ENCODE data around the gene TFF1.

TFF1 gene

GRCh38 chr21:42414066-42414465 is 47.7 kb upstream of the TFF1 start:
- no peak overlapping the region for H2AFZ ChIP-seq (ENCODE audit: low read length)
- no peaks in the 10 kb centered on the region for H3K9me3 ChIP-seq (ENCODE audit: low read length)
- no peak overlapping the region for H3K4me3 ChIP-seq (ENCODE audit: low read depth, low read length, poor library complexity, severe bottlenecking)
- H3K79me2 ChIP-seq (ENCODE audit: insufficient read depth, low read length), result no peaks in the 10 kb centered on the region
- no peaks in the 10 kb centered on the region for H4K20me1 ChIP-seq (ENCODE audit: insufficient read depth, low read length)
- H3K4me1 ChIP-seq (ENCODE audit: insufficient read depth, low read length, severe bottlenecking), result peaks cover 3% of the 10 kb centered on the region
- TF ChIP-seq CTCF (IDR thresholded peaks at IDR 0.05; ENCODE audit: low read length), result no peak
- no peak for TF ChIP-seq EZH2 (IDR thresholded peaks at IDR 0.05; ENCODE audit: borderline replicate concordance, low read length)
- H3K4me2 ChIP-seq (ENCODE audit: low read length), result no peak overlapping the region
- no peak overlapping the region for H3K9ac ChIP-seq (ENCODE audit: low read length)
- no peaks in the 10 kb centered on the region for H3K9me2 ChIP-seq (ENCODE audit: low read depth, low read length)
- no peaks in the 10 kb centered on the region for H3K36me3 ChIP-seq (ENCODE audit: insufficient read depth, low read length)
- H3K27me3 ChIP-seq (ENCODE audit: insufficient read depth, low read length), result peaks cover 11% of the 10 kb centered on the region
- H3K27ac ChIP-seq (ENCODE audit: low read depth, low read length, poor library complexity, severe bottlenecking), result no peak overlapping the region
- no peaks in the 10 kb centered on the region for H3F3A ChIP-seq (ENCODE audit: insufficient read depth, low read length)

GRCh38 chr21:42413500-42413899 is 47.2 kb upstream of the TFF1 start:
- Histone ChIP-seq H3K9ac (ENCODE audit: low read length) (no peak overlapping the region), H3K9me3 (ENCODE audit: low read length) (no peaks in the 10 kb centered on the region), H3K9me2 (ENCODE audit: low read depth, low read length) (no peaks in the 10 kb centered on the region), H3K27me3 (ENCODE audit: insufficient read depth, low read length) (peaks cover 12% of the 10 kb centered on the region; the same call in 1 of the 2 replicates), H3K4me1 (ENCODE audit: insufficient read depth, low read length, severe bottlenecking) (peaks cover 3% of the 10 kb centered on the region), H3K36me3 (ENCODE audit: insufficient read depth, low read length) (no peaks in the 10 kb centered on the region), H3K4me3 (ENCODE audit: low read depth, low read length, poor library complexity, severe bottlenecking) (no peak overlapping the region), H3K4me2 (ENCODE audit: low read length) (no peak overlapping the region), H3K79me2 (ENCODE audit: insufficient read depth, low read length) (no peaks in the 10 kb centered on the region), H4K20me1 (ENCODE audit: insufficient read depth, low read length) (no peaks in the 10 kb centered on the region), H3F3A (ENCODE audit: insufficient read depth, low read length) (no peaks in the 10 kb centered on the region), H2AFZ (ENCODE audit: low read length) (no peak overlapping the region), H3K27ac (ENCODE audit: low read depth, low read length, poor library complexity, severe bottlenecking) (no peak overlapping the region)
- TF ChIP-seq CTCF (IDR thresholded peaks at IDR 0.05; ENCODE audit: low read length), result no peak

- Histone ChIP-seq H3K4me1 (ENCODE audit: insufficient read depth, low read length, severe bottlenecking) (peaks cover 3% of the 10 kb centered on the region), H3K36me3 (ENCODE audit: insufficient read depth, low read length) (no peaks in the 10 kb centered on the region), H3K79me2 (ENCODE audit: insufficient read depth, low read length) (no peaks in the 10 kb centered on the region)
Observed at GRCh38 chr21:42413093-42413492, 46.8 kb upstream of the TFF1 start.

More at GRCh38 chr21:42413093-42413492, 46.8 kb upstream of the TFF1 start:
- H3K4me2 ChIP-seq (ENCODE audit: low read length), result no peak overlapping the region
- no peak overlapping the region for H3K4me3 ChIP-seq (ENCODE audit: low read depth, low read length, poor library complexity, severe bottlenecking)
- TF ChIP-seq CTCF (IDR thresholded peaks at IDR 0.05; ENCODE audit: low read length), result no peak
- no peak for TF ChIP-seq EZH2 (IDR thresholded peaks at IDR 0.05; ENCODE audit: borderline replicate concordance, low read length)
- H3K9me2 ChIP-seq (ENCODE audit: low read depth, low read length), result no peaks in the 10 kb centered on the region
- H3K9me3 ChIP-seq (ENCODE audit: low read length), result no peaks in the 10 kb centered on the region
- H4K20me1 ChIP-seq (ENCODE audit: insufficient read depth, low read length), result no peaks in the 10 kb centered on the region
- H2AFZ ChIP-seq (ENCODE audit: low read length), result no peak overlapping the region
- H3K9ac ChIP-seq (ENCODE audit: low read length), result no peak overlapping the region
- H3K27me3 ChIP-seq (ENCODE audit: insufficient read depth, low read length), result peaks cover 9% of the 10 kb centered on the region; the same call in 1 of the 2 replicates
- H3F3A ChIP-seq (ENCODE audit: insufficient read depth, low read length), result no peaks in the 10 kb centered on the region
- no peak overlapping the region for H3K27ac ChIP-seq (ENCODE audit: low read depth, low read length, poor library complexity, severe bottlenecking)

Measured in OCI-LY1 (cell line).